GM23248 (cell line): ENCODE results near the gene TPP1. TPM values are rescaled to one million over a fixed set of nuclear protein-coding genes. Genes with fewer than 3 reads are reported as not detected.

Source experiments
- DNase-seq: peaks from one replicate; pipeline ENCODE4 v3.0.0-alpha.2; 2015
- H2AFZ ChIP-seq: fragments of 200-600 bp; sonication (generic); 2 replicates; pipeline ENCODE4 v1.6.1; 2016; ENCODE audit warnings: antibody characterized with exemption
- H3F3A ChIP-seq: fragments of 200-600 bp; sonication (generic); 2 replicates; pipeline ENCODE4 v1.6.1; 2016; ENCODE audit warnings: mild to moderate bottlenecking, antibody characterized with exemption, mixed run types; ENCODE audit not compliant: insufficient read depth
- H3K27ac ChIP-seq: fragments of 200-600 bp; sonication (generic); 2 replicates; pipeline ENCODE4 v1.5.1; 2016; ENCODE audit warnings: mild to moderate bottlenecking
- H3K27me3 ChIP-seq: fragments of 200-600 bp; sonication (generic); replicated peaks from 2 replicates; pipeline ENCODE4 v1.6.1; 2016; ENCODE audit warnings: mild to moderate bottlenecking; ENCODE audit not compliant: insufficient read depth
- H3K36me3 ChIP-seq: fragments of 200-600 bp; sonication (generic); 2 replicates; pipeline ENCODE4 v1.6.1; 2016; ENCODE audit warnings: low read depth, mild to moderate bottlenecking
- H3K4me1 ChIP-seq: fragments of 200-600 bp; sonication (generic); 2 replicates; pipeline ENCODE4 v1.6.1; 2016; ENCODE audit warnings: mild to moderate bottlenecking; ENCODE audit not compliant: insufficient read depth
- H3K4me2 ChIP-seq: fragments of 200-600 bp; sonication (generic); one replicate; pipeline ENCODE4 v1.6.1; 2016; ENCODE audit warnings: mild to moderate bottlenecking; ENCODE audit not compliant: unreplicated experiment
- H3K4me3 ChIP-seq: fragments of 200-600 bp; sonication (generic); 2 replicates; pipeline ENCODE4 v1.5.1; 2016; ENCODE audit warnings: mild to moderate bottlenecking
- H3K79me2 ChIP-seq: fragments of 200-600 bp; sonication (generic); 2 replicates; pipeline ENCODE4 v1.6.1; 2016; ENCODE audit warnings: mild to moderate bottlenecking; ENCODE audit not compliant: insufficient read depth
- H3K9ac ChIP-seq: fragments of 200-600 bp; sonication (generic); 2 replicates; pipeline ENCODE4 v1.6.1; 2016; ENCODE audit warnings: mild to moderate bottlenecking
- H3K9me2 ChIP-seq: fragments of 200-600 bp; sonication (generic); 2 replicates; pipeline ENCODE4 v1.6.1; 2016; ENCODE audit warnings: mixed run types, mild to moderate bottlenecking, moderate library complexity; ENCODE audit not compliant: insufficient read depth
- H3K9me3 ChIP-seq: fragments of 200-600 bp; sonication (generic); one replicate; pipeline ENCODE4 v1.6.1; 2017; ENCODE audit warnings: low read depth
- H4K20me1 ChIP-seq: fragments of 200-600 bp; sonication (generic); 2 replicates; pipeline ENCODE4 v1.6.0; 2016; ENCODE audit not compliant: insufficient read depth
- EZH2 ChIP-seq: fragments of 200-600 bp; sonication (generic); IDR thresholded peaks from 2 replicates; pipeline ENCODE4 v1.6.1; 2018; ENCODE audit warnings: antibody characterized with exemption, mild to moderate bottlenecking; ENCODE audit not compliant: insufficient read depth, poor library complexity, severe bottlenecking
- EZH2phosphoT487 ChIP-seq: fragments of 200-600 bp; sonication (generic); IDR thresholded peaks from 2 replicates; pipeline ENCODE4 v1.6.1; 2018; ENCODE audit warnings: antibody characterized with exemption, moderate library complexity, mild to moderate bottlenecking, low read depth; ENCODE audit not compliant: insufficient read depth
- WGBS, 2 experiments: methylation state at CpG; one replicate each; pipeline ENCODE4 v1.1.6; 2015 to 2017; ENCODE audit warnings: low lambda C conversion rate in 2 of 2, low coverage in 1 of 2; ENCODE audit errors: missing lambda C conversion rate in 2 of 2; 5-methylcytosine and 5-hydroxymethylcytosine counted together
- in situ Hi-C: fragments of 300-500 bp; cut with MboI; formaldehyde crosslinking; loops from 2 replicates; pipeline ENCODE4 v1.15.0; 2020
- polyA plus RNA-seq: library from polyadenylated mRNA; unstranded; fragments of >200 nt; fragmentation: Nextera tagmentation; extraction: Ambion mirVana; gene quantifications from 2 replicates; pipeline ENCODE4 v1.2.1, GENCODE V29; 2016
- total RNA-seq: library from RNA; depleted of rRNA; stranded (reverse); fragments of >200 nt; shearing (Covaris generic); gene quantifications from 2 replicates; pipeline ENCODE4 v1.2.3, GENCODE V29; 2014

TPP1 gene
- total and polyA plus RNA-seq, 2 experiments from 2014 or later = 37.6 to 66.3 TPM

- H4K20me1 ChIP-seq = no peaks in the 10 kb centered on the region
- H3K36me3 ChIP-seq = no peaks in the 10 kb centered on the region
- 98 to 100% methylated on average over 2 of the region's 2 CpGs for WGBS, 2 experiments
- H3K4me1 ChIP-seq = no peaks in the 10 kb centered on the region
- no peak overlapping the region for H3K27ac ChIP-seq
- no peaks in the 10 kb centered on the region for H3K9me3 ChIP-seq
- no peak overlapping the region for H2AFZ ChIP-seq
- H3F3A ChIP-seq = peaks cover 15% of the 10 kb centered on the region
- H3K79me2 ChIP-seq = no peaks in the 10 kb centered on the region
- in situ Hi-C loops = no loop called here
- no peak for TF ChIP-seq EZH2
- TF ChIP-seq EZH2phosphoT487 = no peak
- no peak overlapping the region for H3K4me3 ChIP-seq
- no peak overlapping the region for H3K4me2 ChIP-seq
- no peaks in the 10 kb centered on the region for H3K9me2 ChIP-seq
- 0 out of 2 replicates have a peak, but pooled peaks cover 4% of the 10 kb centered on the region for H3K27me3 ChIP-seq
- H3K9ac ChIP-seq = no peak overlapping the region
- DNase-seq = no peak
Measured at GRCh38 chr11:6653656-6654055, 34.4 kb upstream of the TPP1 start.

- no peak for DNase-seq
- H3K27ac ChIP-seq = no peak overlapping the region
- no peaks in the 10 kb centered on the region for H4K20me1 ChIP-seq
- WGBS, 2 experiments = 94 to 96% methylated on average over 1 of the region's 1 CpG
- in situ Hi-C loops = no loop called here
- no peaks in the 10 kb centered on the region for H3K9me2 ChIP-seq
- H3K4me2 ChIP-seq = no peak overlapping the region
- H3K36me3 ChIP-seq = no peaks in the 10 kb centered on the region
- no peaks in the 10 kb centered on the region for H3K4me1 ChIP-seq
- TF ChIP-seq EZH2 (no peak), EZH2phosphoT487 (no peak)
- H3K27me3 ChIP-seq = 0 out of 2 replicates have a peak, but pooled peaks cover 4% of the 10 kb centered on the region
- H3K79me2 ChIP-seq = no peaks in the 10 kb centered on the region
- no peak overlapping the region for H3K9ac ChIP-seq
- peaks cover 15% of the 10 kb centered on the region for H3F3A ChIP-seq
- no peaks in the 10 kb centered on the region for H3K9me3 ChIP-seq
- H2AFZ ChIP-seq = no peak overlapping the region
- no peak overlapping the region for H3K4me3 ChIP-seq
Measured at GRCh38 chr11:6653097-6653496, 33.9 kb upstream of the TPP1 start.

GRCh38 chr11:6652182-6652581 is 33.0 kb upstream of the TPP1 start:
- Histone ChIP-seq H2AFZ (no peak overlapping the region), H4K20me1 (no peaks in the 10 kb centered on the region), H3F3A (peaks cover 25% of the 10 kb centered on the region), H3K36me3 (no peaks in the 10 kb centered on the region), H3K9ac (no peak overlapping the region), H3K79me2 (no peaks in the 10 kb centered on the region), H3K9me3 (no peaks in the 10 kb centered on the region), H3K4me3 (no peak overlapping the region), H3K27me3 (0 out of 2 replicates have a peak, but pooled peaks cover 4% of the 10 kb centered on the region), H3K4me2 (no peak overlapping the region), H3K4me1 (peaks cover 6% of the 10 kb centered on the region), H3K27ac (no peak overlapping the region), H3K9me2 (no peaks in the 10 kb centered on the region)
- in situ Hi-C loops = no loop called here
- WGBS, 2 experiments = 60 to 64% methylated on average over 3 of the region's 3 CpGs
- no peak for TF ChIP-seq EZH2phosphoT487
- DNase-seq = no peak

- H3K36me3 ChIP-seq = no peaks in the 10 kb centered on the region
- peaks cover 18% of the 10 kb centered on the region for H3K4me1 ChIP-seq
- peak; percentile 20 for DNase-seq
- H3K4me2 ChIP-seq = no peak overlapping the region
- H3K9me3 ChIP-seq = no peaks in the 10 kb centered on the region
- H3K79me2 ChIP-seq = no peaks in the 10 kb centered on the region
- H3K9me2 ChIP-seq = no peaks in the 10 kb centered on the region
- peaks cover 20% of the 10 kb centered on the region for H3F3A ChIP-seq
- H3K4me3 ChIP-seq = no peak overlapping the region
- H3K9ac ChIP-seq = no peak overlapping the region
- no peak overlapping the region for H3K27ac ChIP-seq
- in situ Hi-C loops = no loop called here
- no peaks in the 10 kb centered on the region for H3K27me3 ChIP-seq
- no peak for TF ChIP-seq EZH2
- TF ChIP-seq EZH2phosphoT487 = no peak
- WGBS, 2 experiments = 68 to 74% methylated on average over 6 of the region's 6 CpGs
- H2AFZ ChIP-seq = no peak overlapping the region
- H4K20me1 ChIP-seq = no peaks in the 10 kb centered on the region
Measured at GRCh38 chr11:6650980-6651379, 31.8 kb upstream of the TPP1 start.

- TF ChIP-seq EZH2phosphoT487 (no peak), EZH2 (no peak)
- Histone ChIP-seq H3K9me3 (no peaks in the 10 kb centered on the region), H3K4me3 (no peak overlapping the region), H3K9ac (no peak overlapping the region), H4K20me1 (no peaks in the 10 kb centered on the region), H3K9me2 (no peaks in the 10 kb centered on the region), H3K27me3 (no peaks in the 10 kb centered on the region), H3F3A (peaks cover 23% of the 10 kb centered on the region), H3K27ac (no peak overlapping the region), H3K36me3 (no peaks in the 10 kb centered on the region), H3K4me1 (peaks cover 23% of the 10 kb centered on the region), H3K79me2 (no peaks in the 10 kb centered on the region), H3K4me2 (no peak overlapping the region), H2AFZ (no peak overlapping the region)
- no peak for DNase-seq
- in situ Hi-C loops = no loop called here
Measured at GRCh38 chr11:6650104-6650503, 30.9 kb upstream of the TPP1 start.
